IMR-90 (cell line): ENCODE data around the gene DAAM2. TPM values are rescaled to one million over a fixed set of nuclear protein-coding genes. Genes with fewer than 3 reads are reported as not detected.

Source experiments
- ATAC-seq: fragments of 200-7000 bp; cut with Tn5 transposase; 2 replicates; pipeline ENCODE4 v1.9.1; 2020; ENCODE audit warnings: low read depth, mild to moderate bottlenecking, moderate library complexity
- BruUV-seq: library from RNA; stranded (reverse); fragments of 400-500 nt; replicated peaks from 2 replicates; lab custom pipeline; 2021; lab: Mats Ljungman, UMichigan
- CTCF ChIA-PET: fragments of 300-600 bp; formaldehyde crosslinking; extraction: SDS; loops from one replicate; lab custom pipeline; 2021; ENCODE audit warnings: antibody characterized with exemption; lab: Yijun Ruan, JAX
- POLR2A ChIA-PET: fragments of 300-600 bp; sonication (Branson Sonifier 250); formaldehyde crosslinking; loops from one replicate; lab custom pipeline; 2022; ENCODE audit warnings: antibody characterized with exemption; ENCODE audit not compliant: unreplicated experiment; lab: Charles Lee
- DNase-seq: peaks from one replicate; pipeline ENCODE4 v3.0.0; 2013
- H2AFZ ChIP-seq: replicated peaks from 2 replicates; pipeline ENCODE3; 2013; ENCODE audit warnings: low read length, mild to moderate bottlenecking; ENCODE audit not compliant: poor library complexity
- H2AK5ac ChIP-seq: 2 replicates; pipeline ENCODE4 v1.6.1; 2013; ENCODE audit warnings: low read depth, low read length, inconsistent platforms
- H2AK9ac ChIP-seq: replicated peaks from 2 replicates; pipeline ENCODE3; 2013; ENCODE audit warnings: mild to moderate bottlenecking, low read depth, low read length, moderate library complexity; ENCODE audit not compliant: poor library complexity
- H2BK120ac ChIP-seq: 2 replicates; pipeline ENCODE4 v1.6.1; 2013; ENCODE audit warnings: low read depth, low read length, inconsistent platforms
- H2BK15ac ChIP-seq: 3 replicates; pipeline ENCODE4 v1.6.1; 2013; ENCODE audit warnings: low read depth, low read length, inconsistent platforms
- H2BK20ac ChIP-seq: 2 replicates; pipeline ENCODE4 v1.6.1; 2013; ENCODE audit warnings: low read depth, mild to moderate bottlenecking, inconsistent platforms, low read length, moderate library complexity
- H2BK5ac ChIP-seq: 2 replicates; pipeline ENCODE4 v1.6.1; 2013; ENCODE audit warnings: mild to moderate bottlenecking, low read depth, low read length, inconsistent platforms; ENCODE audit not compliant: poor library complexity, severe bottlenecking
- H3K14ac ChIP-seq: replicated peaks from 2 replicates; pipeline ENCODE4 v1.6.1; 2013; ENCODE audit warnings: low read depth, low read length, inconsistent platforms
- H3K18ac ChIP-seq: 2 replicates; pipeline ENCODE4 v1.6.1; 2013; ENCODE audit warnings: low read depth, low read length, control low read depth
- H3K23ac ChIP-seq: 2 replicates; pipeline ENCODE4 v1.6.1; 2013; ENCODE audit warnings: low read depth, low read length, inconsistent platforms
- H3K27ac ChIP-seq: 2 replicates; pipeline ENCODE4 v1.5.1; 2013; ENCODE audit warnings: mild to moderate bottlenecking, control low read depth, low read length; ENCODE audit not compliant: insufficient read depth
- H3K27me3 ChIP-seq: 2 replicates; pipeline ENCODE4 v1.6.1; 2013; ENCODE audit warnings: low read length; ENCODE audit not compliant: control insufficient read depth, insufficient read depth
- H3K36me3 ChIP-seq: 2 replicates; pipeline ENCODE4 v1.6.1; 2013; ENCODE audit warnings: low read length, mixed read lengths; ENCODE audit not compliant: control insufficient read depth, insufficient read depth
- H3K4ac ChIP-seq: 2 replicates; pipeline ENCODE4 v1.6.1; 2013; ENCODE audit warnings: low read depth, low read length, inconsistent platforms
- H3K4me1 ChIP-seq: 2 replicates; pipeline ENCODE4 v1.6.1; 2013; ENCODE audit warnings: low read length, mixed read lengths; ENCODE audit not compliant: control insufficient read depth, insufficient read depth
- H3K4me2 ChIP-seq: 2 replicates; pipeline ENCODE4 v1.6.1; 2013; ENCODE audit warnings: low read depth, mild to moderate bottlenecking, control low read depth, low read length, moderate library complexity
- H3K4me3 ChIP-seq: 2 replicates; pipeline ENCODE4 v1.5.1; 2013; ENCODE audit warnings: low read depth, mild to moderate bottlenecking, control low read depth, low read length, moderate library complexity; ENCODE audit not compliant: insufficient read depth
- H3K56ac ChIP-seq: 2 replicates; pipeline ENCODE4 v1.6.1; 2013; ENCODE audit warnings: low read length, inconsistent platforms; ENCODE audit not compliant: insufficient read depth; ENCODE audit errors: extremely low read depth
- H3K79me1 ChIP-seq, 2 experiments: 2 replicates each; pipeline ENCODE4 v1.6.1; 2013; ENCODE audit warnings: low read length in 2 of 2, inconsistent platforms in 1 of 2, low read depth in 1 of 2
- H3K9ac ChIP-seq: 2 replicates; pipeline ENCODE4 v1.6.1; 2013; ENCODE audit warnings: low read depth, low read length, control low read depth
- H3K9me1 ChIP-seq: 2 replicates; pipeline ENCODE4 v1.6.1; 2013; ENCODE audit warnings: low read length, inconsistent platforms; ENCODE audit not compliant: insufficient read depth
- H3K9me3 ChIP-seq: 2 replicates; pipeline ENCODE4 v1.6.1; 2013; ENCODE audit warnings: low read length; ENCODE audit not compliant: control insufficient read depth, insufficient read depth
- H4K20me1 ChIP-seq: 2 replicates; pipeline ENCODE4 v1.6.1; 2013; ENCODE audit warnings: low read length, inconsistent platforms; ENCODE audit not compliant: insufficient read depth
- H4K5ac ChIP-seq: 2 replicates; pipeline ENCODE4 v1.6.1; 2013; ENCODE audit warnings: mild to moderate bottlenecking, low read depth, low read length, control low read depth
- H4K8ac ChIP-seq, 2 experiments: 2 replicates each; pipeline ENCODE4 v1.6.1; 2013; ENCODE audit warnings: low read depth in 2 of 2, low read length in 2 of 2, control low read depth in 1 of 2, inconsistent platforms in 1 of 2
- H4K91ac ChIP-seq: 2 replicates; pipeline ENCODE4 v1.6.1; 2013; ENCODE audit warnings: low read depth, low read length, inconsistent platforms; ENCODE audit not compliant: insufficient read depth
- RFX5 ChIP-seq: IDR thresholded peaks from 2 replicates; pipeline ENCODE4 v1.8.0; 2012; ENCODE audit warnings: low read depth, mild to moderate bottlenecking, low read length, moderate library complexity
- WGBS, 2 experiments: methylation state at CpG; one replicate each; pipeline versions ENCODE4 v1.1.5 to v1.1.7; 2013; ENCODE audit warnings: missing lambda C conversion rate in 2 of 2; ENCODE audit not compliant: insufficient read length in 1 of 2; ENCODE audit errors: extremely low coverage in 2 of 2; 5-methylcytosine and 5-hydroxymethylcytosine counted together
- dilution Hi-C: fragments of 300-500 bp; cut with HindIII; formaldehyde crosslinking; loops from one replicate; pipeline ENCODE4 v1.14.3; 2018; ENCODE audit warnings: low sequenced_read_pairs; ENCODE audit not compliant: unreplicated experiment
- in situ Hi-C: fragments of 300-500 bp; cut with MboI; formaldehyde crosslinking; loops from 3 replicates; pipeline ENCODE4 v1.14.3; 2019; ENCODE audit warnings: low sequenced_read_pairs, inconsistent platforms, mixed read lengths
- intact Hi-C: fragments of 100-400 bp; cut with micrococcal nuclease; formaldehyde crosslinking; loops from 2 replicates; pipeline ENCODE4 v1.10.0; 2022
- polyA plus RNA-seq, 3 experiments: library from polyadenylated mRNA; depleted of rRNA; stranded (reverse); fragments of >200 nt; gene quantifications; 2 replicates each; pipeline ENCODE4 v1.2.3, GENCODE V29; 2012; ENCODE audit warnings: low replicate concordance in 1 of 3
- total RNA-seq: library from RNA; depleted of rRNA; stranded (reverse); fragments of >200 nt; gene quantifications from 2 replicates; pipeline ENCODE4 v1.2.3, GENCODE V29; 2012

The DAAM2 gene
- total and polyA plus RNA-seq, 2 of the 4 experiments (the other 2 are of a cell fraction), result 11.2 to 12.9 TPM

DNA sequence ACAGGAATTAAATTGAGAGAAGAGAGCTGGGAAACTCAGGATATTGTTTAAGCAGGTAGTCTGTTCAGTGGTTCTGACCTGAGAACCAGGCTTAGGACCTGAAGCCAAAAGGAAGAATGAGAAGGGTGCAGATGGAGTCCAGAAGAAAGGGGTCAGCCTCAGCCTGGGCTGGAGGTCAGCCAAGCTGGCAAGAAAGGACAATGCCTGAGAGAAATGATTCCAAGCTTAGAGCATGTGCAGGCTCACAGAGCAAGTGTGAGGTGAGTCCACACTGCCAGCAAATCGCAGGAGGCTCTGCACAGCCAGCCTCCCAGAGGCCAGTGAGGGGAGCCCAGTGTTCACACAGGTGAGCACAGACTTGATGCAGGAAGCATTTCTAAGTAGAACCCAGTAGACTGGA, 47.3 kb downstream of the DAAM2 start:
- H4K91ac ChIP-seq, result no peak overlapping the region
- H3K9ac ChIP-seq, result no peak overlapping the region
- BruUV-seq, result no TSS peak
- H3K9me1 ChIP-seq, result peaks cover 16% of the 10 kb centered on the region; the same call in 1 of the 2 replicates
- H2AK9ac ChIP-seq, result no peak overlapping the region
- in situ Hi-C loops, result no loop called here
- no peak overlapping the region for H3K18ac ChIP-seq
- no peak for ATAC-seq
- no peak overlapping the region for H4K5ac ChIP-seq
- no CpG with 5 or more reads among the region's 1 CpG for WGBS, 2 experiments
- H3K56ac ChIP-seq, result no peak overlapping the region
- H3K4me3 ChIP-seq, result no peak overlapping the region
- no peaks in the 10 kb centered on the region for H3K27me3 ChIP-seq
- no peak overlapping the region for H3K14ac ChIP-seq
- H3K79me1 ChIP-seq, result peaks cover 0 to 6% of the 10 kb centered on the region in 2 experiments; a peak in 1 of 4 replicates
- H3K4ac ChIP-seq, result no peak overlapping the region
- peaks cover 18% of the 10 kb centered on the region for H3K4me1 ChIP-seq
- H3K23ac ChIP-seq, result no peak overlapping the region
- H4K8ac ChIP-seq, result no peak overlapping the region
- H2BK20ac ChIP-seq, result no peak overlapping the region
- TF ChIP-seq RFX5, result no peak
- dilution Hi-C loops, result no loop called here
- no peak for DNase-seq
- H2AK5ac ChIP-seq, result no peak overlapping the region
- POLR2A ChIA-PET, result no interaction called here
- no peaks in the 10 kb centered on the region for H3K36me3 ChIP-seq
- no peak overlapping the region for H2AFZ ChIP-seq
- CTCF ChIA-PET, result no interaction called here
- H3K4me2 ChIP-seq, result no peak overlapping the region
- no peak overlapping the region for H2BK120ac ChIP-seq
- no peak overlapping the region for H3K27ac ChIP-seq
- no peaks in the 10 kb centered on the region for H4K20me1 ChIP-seq
- no peaks in the 10 kb centered on the region for H3K9me3 ChIP-seq
- no peak overlapping the region for H2BK15ac ChIP-seq
- intact Hi-C loops, result no loop called here
- H2BK5ac ChIP-seq, result no peak overlapping the region
